ENCODE measurements around the gene PXDC1. TPM values are rescaled to one million over a fixed set of nuclear protein-coding genes. Genes with fewer than 3 reads are reported as not detected.

Gene PXDC1
- total RNA-seq, 1 donor from 2014 or later, result 75.9 TPM

- no peak overlapping the region for H3K27ac ChIP-seq
Observed at GRCh38 chr6:3710403-3710802, 41.1 kb downstream of the PXDC1 start.

DNA sequence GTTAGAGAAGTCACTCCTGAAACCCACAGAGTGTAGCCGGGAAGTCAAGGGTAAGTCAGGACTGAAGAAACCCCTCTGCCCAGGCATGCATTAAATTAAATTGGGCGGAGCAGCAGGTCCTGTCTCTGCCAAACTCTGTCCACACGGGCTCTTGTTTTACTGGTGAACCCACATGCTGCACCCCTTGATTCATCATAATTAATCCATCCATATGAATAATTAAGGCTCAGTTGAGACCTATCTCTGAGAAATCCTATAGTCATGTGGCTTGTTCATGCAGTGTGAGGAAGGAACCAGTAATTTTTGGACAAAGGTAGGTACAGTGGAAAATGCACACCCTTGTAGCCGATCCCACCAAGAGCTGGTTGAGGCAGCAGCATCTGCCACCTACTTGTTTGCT, 43.0 kb downstream of the PXDC1 start:
- no peak overlapping the region for H3K4me3 ChIP-seq
- H3K9me3 ChIP-seq, result no peaks in the 10 kb centered on the region
- no peaks in the 10 kb centered on the region for H3K4me1 ChIP-seq
- no peaks in the 10 kb centered on the region for H3K27me3 ChIP-seq
- H3K36me3 ChIP-seq, result no peaks in the 10 kb centered on the region
- no peak overlapping the region for H3K27ac ChIP-seq
- intact Hi-C loops (cut with DNase I), result no loop called here
- DNase-seq (ENCODE audit: extremely low spot score in 2 of 2), result no peak
- TF ChIP-seq POLR2A (IDR thresholded peaks at IDR 0.05), result no peak
- TF ChIP-seq POLR2AphosphoS5 (IDR thresholded peaks at IDR 0.05; ENCODE audit: insufficient read depth in 1 of 2, low read depth in 1 of 2), result no peak
- no peak for TF ChIP-seq CTCF (IDR thresholded peaks at IDR 0.05)

More at GRCh38 chr6:3710403-3710802, 41.1 kb downstream of the PXDC1 start:
- Histone ChIP-seq H3K36me3 (no peaks in the 10 kb centered on the region), H3K4me1 (no peaks in the 10 kb centered on the region), H3K9me3 (no peaks in the 10 kb centered on the region), H3K4me3 (no peak overlapping the region), H3K27me3 (no peaks in the 10 kb centered on the region)
- DNase-seq (ENCODE audit: extremely low spot score in 2 of 2), result no peak
- intact Hi-C loops (cut with DNase I), result no loop called here
- no peak for TF ChIP-seq CTCF (IDR thresholded peaks at IDR 0.05)
- TF ChIP-seq POLR2AphosphoS5 (IDR thresholded peaks at IDR 0.05; ENCODE audit: insufficient read depth in 1 of 2, low read depth in 1 of 2), result no peak
- no peak for TF ChIP-seq POLR2A (IDR thresholded peaks at IDR 0.05)

- no peak for TF ChIP-seq POLR2A (IDR thresholded peaks at IDR 0.05)
- TF ChIP-seq CTCF (IDR thresholded peaks at IDR 0.05), result no peak
- Histone ChIP-seq H3K9me3 (no peaks in the 10 kb centered on the region), H3K4me3 (no peak overlapping the region), H3K27ac (no peak overlapping the region), H3K36me3 (no peaks in the 10 kb centered on the region), H3K27me3 (no peaks in the 10 kb centered on the region), H3K4me1 (no peaks in the 10 kb centered on the region)
- intact Hi-C loops (cut with DNase I), result no loop called here
- no peak for DNase-seq (ENCODE audit: extremely low spot score in 2 of 2)
Observed at GRCh38 chr6:3707751-3708412, 43.6 kb downstream of the PXDC1 start.

DNA sequence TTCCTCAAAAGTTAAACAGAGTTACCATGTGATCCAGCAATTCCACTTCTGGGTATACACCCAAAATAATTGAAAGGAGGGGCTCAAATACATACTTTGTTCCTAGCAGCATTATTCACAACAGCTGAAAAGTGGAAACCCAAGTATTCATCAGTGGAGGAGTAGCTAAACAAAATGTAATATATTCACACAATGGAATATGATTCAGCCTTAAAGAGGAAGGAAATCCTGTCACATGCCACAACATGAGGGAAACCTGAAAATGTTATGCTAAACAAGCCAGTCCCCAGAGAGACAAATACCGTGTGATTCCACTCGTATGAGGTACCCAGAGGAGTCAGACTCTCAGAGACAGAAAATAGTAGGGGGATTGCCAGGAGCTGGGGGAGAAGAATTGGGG, 44.5 kb downstream of the PXDC1 start:
- intact Hi-C loops (cut with DNase I), result no loop called here
- no peak for DNase-seq (ENCODE audit: extremely low spot score in 2 of 2)
- no peaks in the 10 kb centered on the region for H3K27me3 ChIP-seq
- H3K9me3 ChIP-seq, result no peaks in the 10 kb centered on the region
- no peaks in the 10 kb centered on the region for H3K4me1 ChIP-seq
- no peak overlapping the region for H3K27ac ChIP-seq
- no peaks in the 10 kb centered on the region for H3K36me3 ChIP-seq
- TF ChIP-seq CTCF (IDR thresholded peaks at IDR 0.05), result no peak
- no peak for TF ChIP-seq POLR2A (IDR thresholded peaks at IDR 0.05)
- TF ChIP-seq POLR2AphosphoS5 (IDR thresholded peaks at IDR 0.05; ENCODE audit: insufficient read depth in 1 of 2, low read depth in 1 of 2), result no peak
- no peak overlapping the region for H3K4me3 ChIP-seq

DNA sequence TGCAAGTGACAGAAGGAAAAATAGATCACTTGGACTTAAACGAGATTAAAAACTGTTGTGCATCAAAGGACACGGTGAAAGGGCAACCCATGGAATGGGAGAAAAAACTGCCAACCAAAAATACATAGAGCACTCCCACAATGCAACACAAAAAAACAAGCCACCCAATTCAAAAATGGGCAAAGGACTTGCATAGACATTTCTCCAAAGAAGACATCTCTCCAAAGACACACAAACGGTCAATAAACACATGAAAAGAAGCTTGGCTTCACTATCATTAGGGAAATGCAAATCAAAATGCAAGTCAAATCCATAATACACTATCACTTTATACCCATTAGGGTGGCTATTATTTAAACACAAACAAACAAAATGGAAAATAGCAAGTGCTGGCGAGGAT, 45.0 kb downstream of the PXDC1 start:
- H3K36me3 ChIP-seq, result no peaks in the 10 kb centered on the region
- intact Hi-C loops (cut with DNase I), result no loop called here
- no peaks in the 10 kb centered on the region for H3K9me3 ChIP-seq
- no peaks in the 10 kb centered on the region for H3K27me3 ChIP-seq
- TF ChIP-seq POLR2A (IDR thresholded peaks at IDR 0.05) (no peak), POLR2AphosphoS5 (IDR thresholded peaks at IDR 0.05; ENCODE audit: insufficient read depth in 1 of 2, low read depth in 1 of 2) (no peak), CTCF (IDR thresholded peaks at IDR 0.05) (no peak)
- no peak overlapping the region for H3K27ac ChIP-seq
- no peaks in the 10 kb centered on the region for H3K4me1 ChIP-seq
- DNase-seq (ENCODE audit: extremely low spot score in 2 of 2), result no peak
- no peak overlapping the region for H3K4me3 ChIP-seq
